Midbrain (tissue), 1 donor: ENCODE data around the gene MEGF6.

Experiments used
- DNase-seq: peaks from one replicate; lab custom pipeline; 2025; lab: John Stamatoyannopoulos, UW

MEGF6 gene

GRCh38 chr1:3609769-3610526 is 1.4 kb downstream of the MEGF6 start:
- DNase-seq = no peak

GRCh38 chr1:3609016-3609768 is 2.1 kb downstream of the MEGF6 start:
- no peak for DNase-seq

- DNase-seq = no peak
Observed at GRCh38 chr1:3608154-3608553, 3.2 kb downstream of the MEGF6 start.

- no peak for DNase-seq
Observed at GRCh38 chr1:3607703-3608065, 3.6 kb downstream of the MEGF6 start.

- no peak for DNase-seq
Observed at GRCh38 chr1:3606779-3607702, 4.3 kb downstream of the MEGF6 start.

- no peak for DNase-seq
Observed at GRCh38 chr1:3604997-3605823, 6.1 kb downstream of the MEGF6 start.

GRCh38 chr1:3604468-3604974 is 6.8 kb downstream of the MEGF6 start:
- no peak for DNase-seq

GRCh38 chr1:3603571-3604467 is 7.5 kb downstream of the MEGF6 start:
- no peak for DNase-seq

- DNase-seq = no peak
Observed at GRCh38 chr1:3603156-3603555, 8.2 kb downstream of the MEGF6 start.

GRCh38 chr1:3602375-3602774 is 8.9 kb downstream of the MEGF6 start:
- DNase-seq = no peak

- no peak for DNase-seq
Observed at GRCh38 chr1:3601743-3602142, 9.6 kb downstream of the MEGF6 start.

GRCh38 chr1:3600354-3600753 is 11.0 kb downstream of the MEGF6 start:
- no peak for DNase-seq

GRCh38 chr1:3599816-3600215 is 11.5 kb downstream of the MEGF6 start:
- no peak for DNase-seq

- no peak for DNase-seq
Observed at GRCh38 chr1:3599286-3599811, 12.0 kb downstream of the MEGF6 start.

- DNase-seq = no peak
Observed at GRCh38 chr1:3598522-3599285, 12.6 kb downstream of the MEGF6 start.

GRCh38 chr1:3598051-3598491 is 13.2 kb downstream of the MEGF6 start:
- no peak for DNase-seq

GRCh38 chr1:3597599-3597964 is 13.7 kb downstream of the MEGF6 start:
- DNase-seq = no peak

- no peak for DNase-seq
Observed at GRCh38 chr1:3596663-3597598, 14.4 kb downstream of the MEGF6 start.
